Progenitor cell of endocrine pancreas (in vitro differentiated cells): Measurements from ENCODE around the gene ZNF398. TPM values are rescaled to one million over a fixed set of nuclear protein-coding genes. Genes with fewer than 3 reads are reported as not detected.
"Not testable (repeated sequence)": the region's sequence is repeated elsewhere in the genome, so short reads cannot be mapped to it uniquely, and the experiment has no call there.

ENCODE experiments used
- DNase-seq: peaks from one replicate; pipeline ENCODE4 v3.0.0; 2021; ENCODE audit warnings: low spot score; ENCODE audit not compliant: unreplicated experiment
- H3K27ac Mint-ChIP-seq: 2 replicates; pipeline ENCODE4 v1.8.0; 2021; ENCODE audit warnings: mild to moderate bottlenecking, moderate library complexity, mixed read lengths
- H3K27me3 Mint-ChIP-seq: 2 replicates; pipeline ENCODE4 v1.8.0; 2021; ENCODE audit warnings: mixed read lengths
- H3K36me3 Mint-ChIP-seq: 2 replicates; pipeline ENCODE4 v1.8.0; 2022; ENCODE audit warnings: mixed read lengths; ENCODE audit not compliant: insufficient read depth
- H3K4me1 Mint-ChIP-seq: 2 replicates; pipeline ENCODE4 v1.8.0; 2021; ENCODE audit warnings: low read depth, mixed read lengths
- H3K4me3 Mint-ChIP-seq: 2 replicates; pipeline ENCODE4 v1.8.0; 2021; ENCODE audit warnings: low read depth, mild to moderate bottlenecking, moderate library complexity, mixed read lengths
- H3K9me3 Mint-ChIP-seq: 2 replicates; pipeline ENCODE4 v1.8.0; 2021; ENCODE audit warnings: low read depth, mixed read lengths
- total RNA-seq: library from RNA; stranded (reverse); gene quantifications from 2 replicates; pipeline ENCODE4 v1.2.1, GENCODE V29; 2021
- TF ChIP-seq, protein P1 (sequence below): fragments of 200-600 bp; sonication (generic); IDR thresholded peaks from one replicate; pipeline ENCODE4 v1.5.0; 2021; ENCODE audit warnings: antibody characterized with exemption, mild to moderate bottlenecking; ENCODE audit not compliant: unreplicated experiment

The ZNF398 gene
- total RNA-seq, 1 donor from 2014 or later: 17.5 TPM

DNA sequence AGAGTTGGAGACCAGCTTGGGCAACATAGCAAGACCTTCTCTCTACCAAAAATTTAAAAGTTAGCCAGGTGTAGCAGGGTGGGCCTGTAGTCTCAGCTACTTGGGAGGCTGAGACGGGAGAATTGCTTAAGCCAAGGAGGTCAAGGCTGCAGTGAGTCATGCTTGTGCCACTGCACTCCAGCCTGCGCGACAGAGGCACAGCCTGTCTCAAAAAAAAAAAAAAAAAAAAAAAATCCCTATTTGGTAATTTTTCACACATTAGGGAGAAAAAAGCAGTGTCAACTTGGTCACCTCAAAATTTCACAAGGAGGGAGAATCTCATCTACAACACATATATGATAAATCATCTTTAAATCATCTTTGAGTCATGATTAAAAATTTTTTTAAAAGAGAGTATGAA is 6.4 kb upstream of the ZNF398 start:
- H3K27me3 Mint-ChIP-seq: no peaks in the 10 kb centered on the region
- peaks cover 6% of the 10 kb centered on the region for H3K4me1 Mint-ChIP-seq
- no peak overlapping the region for H3K4me3 Mint-ChIP-seq
- no peak overlapping the region for H3K27ac Mint-ChIP-seq
- TF ChIP-seq, protein P1, sequence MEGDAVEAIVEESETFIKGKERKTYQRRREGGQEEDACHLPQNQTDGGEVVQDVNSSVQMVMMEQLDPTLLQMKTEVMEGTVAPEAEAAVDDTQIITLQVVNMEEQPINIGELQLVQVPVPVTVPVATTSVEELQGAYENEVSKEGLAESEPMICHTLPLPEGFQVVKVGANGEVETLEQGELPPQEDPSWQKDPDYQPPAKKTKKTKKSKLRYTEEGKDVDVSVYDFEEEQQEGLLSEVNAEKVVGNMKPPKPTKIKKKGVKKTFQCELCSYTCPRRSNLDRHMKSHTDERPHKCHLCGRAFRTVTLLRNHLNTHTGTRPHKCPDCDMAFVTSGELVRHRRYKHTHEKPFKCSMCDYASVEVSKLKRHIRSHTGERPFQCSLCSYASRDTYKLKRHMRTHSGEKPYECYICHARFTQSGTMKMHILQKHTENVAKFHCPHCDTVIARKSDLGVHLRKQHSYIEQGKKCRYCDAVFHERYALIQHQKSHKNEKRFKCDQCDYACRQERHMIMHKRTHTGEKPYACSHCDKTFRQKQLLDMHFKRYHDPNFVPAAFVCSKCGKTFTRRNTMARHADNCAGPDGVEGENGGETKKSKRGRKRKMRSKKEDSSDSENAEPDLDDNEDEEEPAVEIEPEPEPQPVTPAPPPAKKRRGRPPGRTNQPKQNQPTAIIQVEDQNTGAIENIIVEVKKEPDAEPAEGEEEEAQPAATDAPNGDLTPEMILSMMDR: no peak
- H3K9me3 Mint-ChIP-seq: no peaks in the 10 kb centered on the region
- no peak for DNase-seq
- H3K36me3 Mint-ChIP-seq: peaks cover 1% of the 10 kb centered on the region

DNA sequence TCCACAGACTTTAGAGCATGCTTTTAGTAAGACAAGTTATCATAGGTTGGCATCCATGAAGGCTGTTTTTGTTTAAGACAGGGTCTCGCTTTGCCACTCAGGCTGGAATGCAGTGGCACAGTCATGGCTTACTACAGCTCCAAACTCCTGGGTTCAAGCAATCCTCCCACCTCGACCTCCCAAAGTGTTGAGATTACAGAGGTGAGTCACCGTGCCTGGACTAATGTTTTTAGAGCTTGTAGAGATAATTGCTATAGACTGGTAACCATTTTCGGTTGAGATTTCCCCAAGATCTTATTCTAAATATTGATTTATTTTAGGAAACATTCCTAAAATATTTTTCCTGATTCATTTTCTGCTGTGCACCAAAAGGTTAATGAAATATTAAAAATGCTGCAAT is 5.4 kb upstream of the ZNF398 start:
- no peaks in the 10 kb centered on the region for H3K27me3 Mint-ChIP-seq
- no peak overlapping the region for H3K4me3 Mint-ChIP-seq
- peaks cover 1% of the 10 kb centered on the region for H3K36me3 Mint-ChIP-seq
- TF ChIP-seq, protein P1: no peak
- no peak for DNase-seq
- H3K9me3 Mint-ChIP-seq: no peaks in the 10 kb centered on the region
- no peak overlapping the region for H3K27ac Mint-ChIP-seq
- peaks cover 9% of the 10 kb centered on the region for H3K4me1 Mint-ChIP-seq

DNA sequence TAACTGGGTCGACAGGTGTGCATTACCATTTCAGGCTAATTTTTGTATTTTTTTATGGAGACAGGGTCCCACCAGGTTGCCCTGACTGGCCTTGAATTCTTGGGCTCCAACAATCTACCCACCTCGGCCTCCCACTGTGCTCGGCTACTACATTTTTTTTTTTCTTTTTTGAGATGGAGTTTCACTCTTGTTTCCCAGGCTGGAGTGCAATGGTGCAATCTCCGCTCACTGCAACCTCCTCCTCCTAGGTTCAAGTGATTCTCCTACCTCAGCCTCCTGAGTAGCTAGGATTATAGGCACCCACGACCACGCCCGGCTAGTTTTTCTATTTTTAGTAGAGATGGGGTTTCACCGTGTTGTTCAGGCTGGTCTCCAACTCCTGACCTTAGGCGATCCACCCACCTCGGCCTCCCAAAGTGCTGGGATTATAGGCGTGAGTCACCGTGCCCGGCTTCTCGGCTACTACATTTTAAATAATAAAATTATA is 2.8 kb upstream of the ZNF398 start:
- H3K27me3 Mint-ChIP-seq, H3K4me3 Mint-ChIP-seq, H3K27ac Mint-ChIP-seq, DNase-seq, H3K9me3 Mint-ChIP-seq, H3K36me3 Mint-ChIP-seq: not testable (repeated sequence)
- H3K4me1 Mint-ChIP-seq: peaks cover 16% of the 10 kb centered on the region

DNA sequence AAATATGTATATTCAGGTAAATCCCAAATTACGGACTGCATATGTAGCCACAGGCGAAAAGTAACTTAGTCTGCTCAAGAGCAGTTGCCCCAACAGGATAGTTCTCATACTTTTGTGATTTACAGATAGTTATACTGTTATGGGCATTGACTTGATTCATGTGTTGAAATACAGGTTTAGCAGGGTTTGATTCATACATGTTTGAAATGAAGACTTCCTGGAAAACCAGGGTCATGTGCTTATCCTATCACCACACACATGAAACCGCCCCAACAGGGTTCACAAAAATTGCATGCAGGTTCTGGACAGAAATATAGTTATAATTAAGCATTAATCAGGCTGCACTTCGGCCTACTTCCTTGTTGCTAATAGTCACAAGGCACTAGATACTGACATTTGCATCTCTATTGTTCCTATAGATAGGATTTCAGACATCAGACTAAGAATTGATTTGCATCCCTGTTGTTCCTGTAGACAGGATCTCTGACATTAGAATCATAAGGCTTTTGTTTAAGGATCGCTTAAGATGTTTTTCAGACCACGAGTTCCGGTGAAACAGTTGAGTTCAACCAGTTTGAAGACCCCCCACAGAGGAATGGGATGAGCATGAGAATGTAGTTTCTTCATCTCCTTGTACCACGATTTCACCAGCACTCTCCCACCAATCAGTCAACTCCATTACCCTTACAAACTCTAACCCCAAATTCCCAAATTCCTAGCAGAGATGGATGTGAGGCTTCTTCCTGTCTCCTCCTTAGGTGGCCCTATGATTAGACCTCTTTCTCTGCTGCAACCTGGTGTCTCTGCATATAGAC is 2.0 kb upstream of the ZNF398 start:
- Mint-ChIP-seq H3K9me3 (no peaks in the 10 kb centered on the region), H3K4me3 (peak overlapping the region; percentile 17), H3K36me3 (no peaks in the 10 kb centered on the region), H3K4me1 (peaks cover 16% of the 10 kb centered on the region), H3K27me3 (no peaks in the 10 kb centered on the region), H3K27ac (peak overlapping the region; percentile 7)
- no peak for DNase-seq
- TF ChIP-seq, protein P1: no peak

DNA sequence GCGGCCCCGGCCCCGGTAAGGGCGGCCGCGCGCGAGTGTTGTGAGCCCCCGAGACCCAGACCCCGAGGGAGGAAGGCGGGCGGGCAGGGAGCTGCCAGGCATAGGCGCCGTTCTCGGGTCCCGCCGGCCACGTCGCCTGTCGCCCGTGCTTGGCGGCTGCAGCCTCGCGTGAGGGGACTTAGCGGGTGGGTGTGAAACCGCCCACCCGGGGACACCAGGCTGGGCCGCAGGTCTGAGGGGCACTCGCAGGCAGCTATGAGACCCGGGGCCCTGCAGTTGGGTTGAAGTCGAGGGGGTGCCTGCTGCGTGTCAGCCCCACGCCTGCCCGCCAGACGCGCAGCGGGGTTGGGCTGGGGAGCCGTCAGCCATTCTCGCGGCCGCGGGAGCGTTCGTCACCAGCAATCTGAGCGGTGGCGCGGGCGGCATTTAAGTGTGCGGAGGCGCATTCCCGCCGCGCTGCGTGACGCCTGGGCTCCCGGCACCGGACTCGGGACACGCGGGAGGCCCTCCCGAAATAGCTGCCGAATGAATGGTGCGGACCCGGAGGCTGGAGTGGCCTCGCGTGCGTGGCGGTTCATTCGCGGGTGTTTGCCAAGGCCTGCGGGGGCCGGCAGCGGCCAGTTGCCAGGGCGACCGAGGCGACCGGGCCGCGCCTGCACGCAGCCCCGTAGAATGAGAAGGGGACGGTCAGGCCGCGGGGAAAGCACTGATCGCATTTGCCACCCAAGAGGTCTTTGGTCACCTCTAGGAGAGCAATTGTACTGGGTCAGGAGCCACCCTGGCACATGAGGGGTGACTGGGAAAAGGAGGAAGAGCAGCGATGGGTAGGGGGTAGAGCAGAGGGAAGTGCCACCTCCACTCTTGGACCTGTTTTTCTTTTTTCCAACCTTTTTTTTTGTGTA is 750 bp downstream of the ZNF398 start:
- peaks cover 20% of the 10 kb centered on the region for H3K4me1 Mint-ChIP-seq

More for the DNA sequence above, 750 bp downstream of the ZNF398 start:
- TF ChIP-seq, protein P1: no peak
- peak overlapping the region; percentile 93 for H3K27ac Mint-ChIP-seq
- H3K9me3 Mint-ChIP-seq: no peaks in the 10 kb centered on the region
- H3K27me3 Mint-ChIP-seq: no peaks in the 10 kb centered on the region
- peak overlapping the region; percentile 81 for H3K4me3 Mint-ChIP-seq
- H3K36me3 Mint-ChIP-seq: no peaks in the 10 kb centered on the region
- DNase-seq: peak; percentile 42
